C4-2B (cell line): Measurements from ENCODE around the gene ATG7.

ENCODE experiments used
- ZFX ChIP-seq: fragments of 450-650 bp; IDR thresholded peaks from 2 replicates; pipeline ENCODE4 v1.6.1; 2017
- TF ChIP-seq, protein P1 (sequence below): fragments of 450-650 bp; conservative IDR thresholded peaks from 2 replicates; pipeline ENCODE4 v1.5.1; 2017; ENCODE audit warnings: mild to moderate bottlenecking

DNA sequence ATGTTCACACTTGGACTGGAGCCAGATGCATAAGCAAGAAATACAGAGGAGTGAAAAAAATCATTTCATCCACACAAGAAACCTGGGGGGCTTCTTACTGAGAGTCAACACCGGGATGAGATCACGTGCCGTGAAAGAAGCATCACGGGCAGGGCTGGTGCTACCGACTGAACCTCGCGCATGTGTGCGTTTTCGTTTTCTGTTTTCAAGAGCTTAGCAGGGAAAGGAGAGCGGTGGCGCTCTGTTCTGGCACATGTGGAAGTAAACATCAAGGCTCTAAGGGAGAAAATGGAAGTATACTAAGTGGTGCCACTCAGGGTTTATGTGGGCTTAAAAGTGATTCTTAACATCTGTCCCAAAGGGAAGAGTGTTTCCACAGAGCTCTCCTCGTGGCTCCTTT is 315.6 kb downstream of the ATG7 start:
- TF ChIP-seq, protein P1, sequence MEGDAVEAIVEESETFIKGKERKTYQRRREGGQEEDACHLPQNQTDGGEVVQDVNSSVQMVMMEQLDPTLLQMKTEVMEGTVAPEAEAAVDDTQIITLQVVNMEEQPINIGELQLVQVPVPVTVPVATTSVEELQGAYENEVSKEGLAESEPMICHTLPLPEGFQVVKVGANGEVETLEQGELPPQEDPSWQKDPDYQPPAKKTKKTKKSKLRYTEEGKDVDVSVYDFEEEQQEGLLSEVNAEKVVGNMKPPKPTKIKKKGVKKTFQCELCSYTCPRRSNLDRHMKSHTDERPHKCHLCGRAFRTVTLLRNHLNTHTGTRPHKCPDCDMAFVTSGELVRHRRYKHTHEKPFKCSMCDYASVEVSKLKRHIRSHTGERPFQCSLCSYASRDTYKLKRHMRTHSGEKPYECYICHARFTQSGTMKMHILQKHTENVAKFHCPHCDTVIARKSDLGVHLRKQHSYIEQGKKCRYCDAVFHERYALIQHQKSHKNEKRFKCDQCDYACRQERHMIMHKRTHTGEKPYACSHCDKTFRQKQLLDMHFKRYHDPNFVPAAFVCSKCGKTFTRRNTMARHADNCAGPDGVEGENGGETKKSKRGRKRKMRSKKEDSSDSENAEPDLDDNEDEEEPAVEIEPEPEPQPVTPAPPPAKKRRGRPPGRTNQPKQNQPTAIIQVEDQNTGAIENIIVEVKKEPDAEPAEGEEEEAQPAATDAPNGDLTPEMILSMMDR: no peak
- TF ChIP-seq ZFX: no peak
